Stimulated activated CD4-positive, alpha-beta T cell treated with anti-CD3 and anti-CD28 coated beads, Interleukin-1b, Interleukin-23, amount 100 ng/mL, for 24 hours (primary cell): ENCODE data around the gene CAPZA2.

Source experiments
- DNase-seq, 4 experiments: peaks; one replicate each; pipeline ENCODE4 v3.0.0-alpha.2; 2020; ENCODE audit warnings: low read depth in 4 of 4, low spot score in 1 of 4

CAPZA2 gene

DNA sequence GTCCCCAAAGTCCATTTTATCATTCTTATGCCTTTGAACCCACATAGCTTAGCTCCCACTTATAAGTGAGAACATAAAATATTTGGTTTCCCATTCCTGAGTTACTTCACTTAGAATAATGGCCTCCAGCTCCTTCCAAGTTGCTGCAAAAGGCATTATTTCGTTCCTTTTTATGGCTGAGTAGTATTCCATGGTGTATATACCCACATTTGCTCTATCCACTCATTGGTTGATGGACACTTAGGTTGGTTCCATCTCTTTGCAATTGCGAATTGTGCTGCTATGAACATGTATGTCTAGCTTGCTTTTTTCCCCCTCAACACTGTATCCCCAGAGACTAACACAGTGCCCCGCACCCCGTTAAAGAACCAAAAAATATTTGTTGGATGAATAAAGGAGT, 670 bp upstream of the CAPZA2 start:
- DNase-seq, result no peak

DNA sequence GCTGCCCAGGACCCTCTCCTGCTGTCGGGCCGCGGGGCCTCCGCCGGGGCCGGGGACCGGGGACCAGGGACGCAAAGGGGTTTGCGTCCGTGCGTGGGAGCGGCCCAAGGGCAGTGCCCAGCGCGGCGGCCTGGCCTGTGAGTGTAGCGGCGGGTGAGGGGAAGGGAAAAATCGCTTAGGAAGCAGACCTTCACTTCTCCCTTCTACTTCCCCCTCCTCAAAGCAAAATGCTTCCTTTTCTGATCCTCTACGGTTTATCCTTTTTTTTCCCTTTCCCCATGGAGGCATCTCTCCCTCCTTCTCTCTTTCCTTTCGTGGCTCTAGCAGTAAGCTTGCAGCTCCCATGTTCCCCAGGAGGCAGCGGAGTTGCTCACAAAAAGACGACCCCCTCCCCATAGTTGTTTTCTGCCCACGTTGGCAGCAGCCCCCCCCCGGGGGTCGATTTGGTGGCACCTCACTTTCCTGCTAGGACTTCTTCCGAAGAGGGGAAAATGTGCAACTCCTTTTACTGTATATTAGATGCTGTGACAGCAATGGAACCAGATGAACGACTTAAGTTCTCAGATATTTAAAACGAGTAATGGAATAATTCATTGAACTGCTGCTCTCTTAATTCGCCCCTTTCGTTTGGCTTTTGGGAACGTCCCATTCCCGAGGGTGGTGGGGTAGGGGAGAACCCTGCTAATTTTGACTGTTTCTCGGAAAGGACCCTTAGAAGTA, 724 bp downstream of the CAPZA2 start:
- DNase-seq, result no peak

DNA sequence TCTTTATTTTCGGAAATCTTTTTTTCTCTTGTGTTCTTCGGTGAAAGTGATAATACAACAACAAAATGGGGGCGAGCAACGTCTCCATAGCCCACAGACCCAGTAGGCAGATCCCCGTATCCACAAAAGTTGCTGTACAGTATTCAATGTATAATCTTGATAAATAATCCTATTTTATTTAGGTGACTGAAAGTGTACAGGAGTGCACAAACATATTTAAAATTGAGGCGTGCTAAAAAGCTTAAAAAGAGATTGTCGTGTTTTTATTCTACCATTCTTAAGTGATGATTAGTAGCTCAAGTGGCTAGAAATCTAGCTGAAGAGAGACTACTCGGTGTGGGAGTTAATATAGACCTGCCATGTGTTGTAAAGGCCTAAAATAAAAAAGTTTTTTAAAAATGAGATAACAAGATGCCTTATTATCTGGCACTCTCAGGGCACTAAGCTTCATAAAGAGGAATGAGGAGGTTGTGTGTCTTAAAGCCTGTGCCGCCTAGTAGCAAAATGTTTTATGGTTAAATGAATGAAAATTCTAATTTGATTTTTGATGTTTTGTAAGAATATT, 1.6 kb downstream of the CAPZA2 start:
- DNase-seq, result no peak

DNA sequence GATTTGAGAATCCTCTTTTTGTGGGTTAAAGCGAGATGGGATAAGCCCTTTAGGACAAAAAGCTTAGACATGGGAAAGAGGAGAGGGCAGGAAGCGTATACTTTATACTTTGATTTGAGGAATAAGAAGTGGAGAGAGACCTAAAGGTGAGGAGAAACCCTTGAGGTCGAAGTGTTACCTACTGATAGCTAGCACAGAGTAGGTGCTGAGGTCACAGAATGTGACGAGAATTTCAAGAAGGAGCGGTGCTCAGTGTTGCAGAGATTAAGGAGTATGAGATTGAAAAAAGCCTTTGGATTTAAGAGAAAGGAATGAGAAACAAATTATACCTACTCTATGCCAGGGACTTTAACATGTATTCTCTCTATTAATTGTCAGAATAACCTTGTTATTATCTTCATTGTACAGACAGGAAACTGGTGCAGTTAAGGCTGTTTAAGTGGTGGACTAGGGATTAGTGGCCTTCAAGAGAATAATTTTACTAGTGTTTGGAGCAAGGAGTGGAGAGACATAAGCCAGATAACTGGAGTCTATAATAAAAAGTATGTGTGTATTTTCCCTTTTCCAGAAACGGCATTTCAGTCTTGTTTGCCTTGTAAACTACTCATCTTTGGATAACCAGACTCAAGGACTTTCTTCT, 8.8 kb downstream of the CAPZA2 start:
- DNase-seq, result no peak

DNA sequence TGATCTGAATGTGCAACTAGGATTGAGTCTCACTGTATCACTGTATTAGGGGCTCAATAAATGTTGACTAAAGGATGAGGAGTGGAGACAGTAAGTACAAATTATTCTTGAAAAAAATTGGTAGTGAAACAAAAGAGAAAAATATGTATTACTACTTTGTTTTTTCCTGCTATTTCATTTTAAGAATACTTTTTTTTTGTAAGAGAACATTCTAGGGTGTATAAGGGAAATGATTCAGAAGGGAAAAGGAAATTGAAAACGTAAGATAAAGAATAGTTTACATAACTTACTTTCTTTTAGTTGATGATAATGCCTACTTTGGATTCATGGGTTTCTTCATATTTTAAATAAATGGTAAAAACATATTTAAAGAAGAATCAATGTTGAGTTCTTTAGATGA, 9.6 kb downstream of the CAPZA2 start:
- DNase-seq, result no peak

DNA sequence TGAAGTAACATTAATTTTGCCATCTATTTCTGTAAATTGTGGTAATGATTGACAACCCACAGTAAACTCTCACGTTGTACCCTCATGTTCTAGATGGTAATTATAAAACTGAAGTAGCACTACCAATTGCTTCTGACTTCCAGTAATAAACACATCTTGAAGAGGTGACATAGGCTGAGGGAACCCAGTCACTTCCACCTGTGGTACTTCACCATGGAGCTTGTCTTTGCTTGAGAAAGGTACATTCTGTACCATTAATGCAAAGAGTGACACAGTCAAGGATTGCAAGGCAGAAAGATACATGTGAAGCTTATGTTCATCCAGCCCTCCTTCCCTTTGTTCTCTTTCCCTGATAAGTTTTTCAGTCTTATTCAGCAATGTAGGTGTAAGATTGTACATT, 11.2 kb downstream of the CAPZA2 start:
- no peak for DNase-seq

DNA sequence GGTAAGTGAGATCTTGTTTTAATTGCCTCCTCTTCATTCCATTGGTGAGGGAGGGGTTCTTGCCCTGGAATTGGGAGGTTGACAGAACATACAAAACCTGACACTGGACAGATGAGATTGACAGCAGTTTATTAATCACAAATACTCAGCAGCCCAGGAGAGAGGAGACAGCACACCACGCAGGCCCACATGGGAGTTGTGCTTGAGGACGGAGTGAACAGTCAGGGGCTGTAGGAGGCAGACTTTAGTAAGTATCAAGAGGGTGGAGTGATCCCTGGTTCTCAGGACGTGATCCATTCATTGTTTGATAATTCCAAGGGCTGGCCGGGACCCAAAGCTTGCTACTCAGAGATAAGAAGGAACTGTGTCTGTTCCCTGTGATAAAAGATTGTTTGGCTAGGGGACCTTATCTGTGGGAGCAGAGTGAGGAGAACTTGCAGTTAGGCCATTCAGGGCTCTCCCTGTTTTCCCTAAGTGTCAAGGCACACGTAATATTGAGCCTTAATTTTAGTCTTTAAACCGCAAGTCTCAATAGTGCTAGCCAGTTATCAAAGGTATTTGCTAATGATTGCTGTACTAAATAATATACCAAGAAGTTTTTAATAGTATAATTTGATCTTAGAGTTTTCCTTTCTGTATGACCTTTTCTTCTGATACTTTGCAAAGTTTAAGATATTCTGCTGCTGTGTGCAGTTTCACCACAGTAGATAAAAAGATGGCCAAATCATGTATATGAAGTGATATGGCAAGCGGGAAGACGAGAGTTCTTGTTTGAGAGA, 14.5 kb downstream of the CAPZA2 start:
- no peak for DNase-seq

DNA sequence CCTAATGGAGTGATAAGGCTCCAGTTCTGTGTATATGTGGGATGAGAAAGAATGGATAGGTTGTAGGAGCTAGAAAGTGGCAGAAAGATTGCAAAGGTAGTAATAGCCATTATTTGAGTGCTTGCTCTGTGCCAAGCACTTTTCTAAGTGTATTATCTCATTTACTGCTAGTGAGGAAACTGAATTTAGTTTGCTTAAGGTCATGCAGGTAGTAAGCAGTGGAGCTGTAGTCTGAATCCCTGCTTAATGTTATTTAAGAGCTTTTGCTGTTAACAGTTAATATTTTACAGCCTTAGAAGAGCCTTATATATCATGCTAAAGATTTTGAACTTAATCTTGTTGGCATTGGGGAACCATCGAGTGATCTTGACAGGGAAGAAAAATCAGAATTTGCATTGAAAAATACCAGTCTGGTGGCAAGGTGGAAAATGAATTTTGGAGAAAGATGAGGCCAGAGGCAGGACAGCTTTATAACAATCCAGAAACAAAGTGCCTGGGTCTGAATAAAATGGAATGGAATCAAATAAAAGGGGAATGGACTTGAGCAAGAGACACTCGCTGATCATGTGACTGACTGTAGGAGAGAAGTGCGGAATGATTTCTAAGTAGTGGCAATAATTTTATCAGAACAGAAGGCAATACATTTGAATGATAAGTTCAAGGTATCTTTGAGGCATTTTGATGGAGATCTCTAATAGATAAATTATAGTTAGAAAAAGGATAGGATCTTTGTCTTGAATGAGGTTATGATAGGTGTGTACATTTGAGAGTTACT, 15.2 kb downstream of the CAPZA2 start:
- no peak for DNase-seq

DNA sequence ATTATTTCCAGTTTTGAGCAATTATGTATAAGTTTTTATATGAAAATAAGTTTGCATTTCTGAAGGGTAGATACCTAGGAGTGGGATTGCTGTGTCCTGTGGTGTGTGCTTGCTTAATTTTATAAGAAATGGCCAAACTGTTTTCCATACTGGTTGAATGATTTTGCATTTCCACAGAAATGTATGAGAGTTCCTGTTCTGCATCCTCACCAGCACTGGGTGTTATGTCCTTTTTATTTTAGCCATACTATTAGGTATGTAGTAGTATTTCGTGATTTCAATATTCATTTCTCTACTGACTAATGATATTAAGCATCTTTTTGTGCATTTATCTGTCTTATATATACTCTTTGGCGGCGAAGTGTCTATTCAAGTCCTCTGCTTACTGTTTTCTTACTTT, 22.3 kb downstream of the CAPZA2 start:
- no peak for DNase-seq

DNA sequence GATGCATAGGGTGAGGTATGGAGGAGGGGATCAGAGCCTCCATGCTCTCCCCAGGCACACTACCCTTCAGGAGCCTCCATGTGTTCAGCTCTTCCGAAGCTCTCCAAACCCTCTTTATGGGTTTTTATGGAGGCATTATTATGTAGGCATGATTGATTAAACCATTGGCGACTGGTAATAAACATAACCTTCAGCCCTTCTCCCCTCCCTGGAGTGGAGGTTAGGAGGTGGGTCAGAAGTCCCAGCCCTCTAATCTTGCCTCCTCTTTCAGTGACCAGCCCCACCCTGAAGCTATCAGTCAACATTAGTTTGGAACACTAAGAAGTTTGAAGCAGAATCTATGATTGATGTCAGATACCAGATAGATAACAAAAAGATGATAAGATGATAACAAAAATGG, 23.3 kb downstream of the CAPZA2 start:
- no peak for DNase-seq

DNA sequence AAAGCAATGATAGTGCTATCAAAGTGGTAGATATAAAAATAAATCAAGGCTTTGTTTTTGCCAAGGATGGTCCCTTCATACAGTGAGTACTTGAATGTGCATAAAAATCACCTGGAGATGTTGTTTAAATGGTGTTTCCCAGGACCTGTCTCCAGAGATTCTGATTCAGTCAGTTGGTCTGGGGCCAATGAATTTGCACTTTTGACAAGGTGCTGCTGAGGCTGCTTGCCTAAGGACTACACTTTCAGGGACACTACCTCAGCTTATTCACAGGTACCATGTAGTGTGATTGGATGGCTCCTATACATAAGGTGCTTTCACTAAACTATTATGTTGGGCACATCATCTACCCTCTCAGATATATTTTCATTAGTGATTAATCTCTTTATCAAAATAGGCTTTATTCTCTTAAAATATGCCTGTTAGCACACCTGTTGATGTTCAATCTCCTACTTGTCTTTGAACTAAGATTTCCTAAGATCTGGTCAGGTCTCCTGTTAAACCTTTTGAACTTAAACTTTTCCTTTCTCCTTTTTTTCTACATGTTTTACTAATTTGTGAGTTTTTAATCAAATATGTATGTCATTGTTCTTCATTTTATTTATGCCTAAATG, 24.3 kb downstream of the CAPZA2 start:
- no peak for DNase-seq

DNA sequence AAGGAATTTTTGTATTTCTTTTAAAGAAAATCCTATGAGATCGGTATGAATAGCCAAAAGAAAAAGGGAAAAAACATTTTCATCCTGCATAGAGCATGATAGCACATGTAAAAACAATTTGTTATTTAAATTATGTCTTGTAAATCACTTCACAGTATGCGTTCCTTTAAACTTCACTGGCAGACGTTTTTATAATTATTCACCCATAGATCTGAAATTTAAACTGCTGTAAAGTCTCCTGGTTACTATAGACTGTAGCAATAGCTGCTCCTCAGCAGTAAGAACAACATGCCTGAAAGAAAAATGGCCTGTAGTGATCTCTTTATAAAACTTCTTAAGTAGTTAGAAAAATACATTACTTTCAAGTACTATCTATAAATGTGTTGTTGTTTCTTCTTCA, 26.5 kb downstream of the CAPZA2 start:
- DNase-seq, result no peak

DNA sequence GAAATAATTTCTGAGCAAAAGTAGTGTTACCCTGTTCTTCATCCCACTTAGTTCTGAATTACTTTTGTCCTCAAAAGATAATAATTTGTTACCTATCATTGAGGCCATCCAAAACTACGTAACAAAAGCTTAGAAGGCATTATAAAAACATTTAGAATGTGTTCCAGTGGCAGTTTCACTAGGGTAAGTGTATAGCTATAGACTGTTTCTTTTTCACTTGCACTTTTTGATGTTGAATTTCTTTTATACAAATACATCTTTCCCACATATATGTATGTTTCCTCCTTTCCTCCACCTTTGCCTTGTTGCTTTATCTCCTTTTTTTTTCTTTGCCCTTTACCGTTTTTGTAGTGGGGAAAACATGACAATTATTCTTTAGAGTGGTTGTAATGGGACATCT, 33.5 kb downstream of the CAPZA2 start:
- DNase-seq, result no peak

DNA sequence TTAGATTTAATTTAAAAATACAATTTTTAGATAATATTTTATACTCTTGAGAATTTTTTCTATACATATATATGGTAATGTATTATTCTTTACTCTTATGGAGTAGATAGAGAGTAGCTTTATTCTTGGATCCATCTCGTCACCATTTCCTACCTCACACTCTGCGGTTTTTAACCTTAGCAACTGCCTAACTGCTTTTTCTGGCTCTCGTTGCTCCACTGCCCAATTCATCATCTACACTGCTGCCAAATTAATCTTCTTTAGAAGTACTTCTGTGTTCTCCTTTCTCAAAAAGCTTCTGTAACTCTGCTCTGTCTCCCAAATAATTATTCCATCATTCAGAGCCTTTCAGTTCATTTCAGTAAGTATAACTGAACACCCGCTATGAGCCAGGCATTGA, 35.3 kb downstream of the CAPZA2 start:
- DNase-seq, result no peak

DNA sequence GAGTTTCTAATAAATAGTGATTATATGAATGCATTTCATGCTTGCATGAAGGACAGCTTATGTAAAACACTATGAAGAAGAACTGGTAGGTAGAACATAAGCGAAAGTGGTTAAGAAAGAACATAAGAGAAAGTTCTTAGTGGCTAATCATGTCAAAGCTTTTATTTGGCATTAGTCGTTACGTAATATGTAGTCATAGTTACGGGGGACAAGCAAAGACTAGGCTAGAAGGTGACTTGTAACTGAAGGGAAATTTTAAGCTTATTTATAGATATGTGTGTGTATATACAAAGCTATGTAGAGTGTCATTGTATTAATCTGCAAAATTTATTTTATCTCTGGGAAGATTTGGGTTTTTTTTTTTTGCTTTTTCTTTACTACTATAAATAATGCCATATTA, 36.9 kb downstream of the CAPZA2 start:
- DNase-seq, result no peak

DNA sequence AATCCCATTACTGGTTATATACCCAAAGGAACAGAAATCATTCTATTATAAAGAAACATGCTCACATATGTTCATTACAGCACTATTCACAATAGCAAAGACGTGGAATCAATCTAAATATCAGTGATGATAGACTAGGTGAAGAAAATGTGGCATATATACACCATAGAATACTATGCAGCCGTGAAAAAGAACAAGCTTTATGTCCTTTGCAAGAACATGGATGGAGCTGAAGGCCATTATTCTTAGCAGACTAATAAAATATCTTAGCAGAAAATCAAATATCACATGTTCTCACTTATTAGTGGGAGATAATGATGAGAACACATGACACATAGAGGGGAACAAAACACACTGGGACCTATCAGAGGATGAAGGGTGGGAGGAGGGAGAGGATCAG, 38.8 kb downstream of the CAPZA2 start:
- no peak for DNase-seq

DNA sequence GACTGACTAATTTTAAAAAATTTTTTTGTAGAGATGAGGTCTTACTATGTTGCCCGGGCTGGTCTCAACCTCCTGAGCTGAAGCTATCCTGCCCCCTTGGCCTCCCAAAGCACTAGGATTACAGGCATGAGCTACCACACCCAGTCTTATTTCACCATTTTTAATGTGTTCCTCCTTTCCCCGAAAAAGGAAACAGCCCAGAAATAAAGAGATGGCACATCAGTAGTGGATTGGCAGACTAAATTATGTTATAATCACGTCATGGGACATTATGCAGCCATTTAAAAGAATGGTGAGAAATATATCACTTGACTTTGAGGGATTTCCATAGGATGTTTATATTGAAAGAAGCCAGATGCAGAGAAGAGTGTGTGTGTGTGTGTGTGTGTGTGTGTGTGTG, 40.5 kb downstream of the CAPZA2 start:
- DNase-seq, result no peak

DNA sequence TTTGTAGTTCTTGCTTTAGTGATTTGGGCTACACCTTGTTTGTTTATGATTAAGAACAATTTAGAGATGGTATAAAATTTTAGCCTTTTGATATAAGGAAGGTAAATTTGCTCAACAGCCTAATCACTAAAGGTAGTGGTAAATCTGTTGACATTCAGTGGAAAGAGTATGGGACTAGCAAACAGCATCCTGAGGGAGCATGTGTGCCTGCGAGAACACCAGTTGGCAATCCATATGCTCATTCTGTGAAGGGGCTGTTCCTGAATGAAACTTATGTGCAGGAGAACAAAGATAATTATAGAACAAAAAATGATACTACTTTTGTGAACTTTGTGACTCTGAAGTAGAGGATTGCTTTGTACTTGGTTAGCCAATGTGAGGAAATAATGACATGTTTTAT, 44.0 kb downstream of the CAPZA2 start:
- DNase-seq, result no peak

DNA sequence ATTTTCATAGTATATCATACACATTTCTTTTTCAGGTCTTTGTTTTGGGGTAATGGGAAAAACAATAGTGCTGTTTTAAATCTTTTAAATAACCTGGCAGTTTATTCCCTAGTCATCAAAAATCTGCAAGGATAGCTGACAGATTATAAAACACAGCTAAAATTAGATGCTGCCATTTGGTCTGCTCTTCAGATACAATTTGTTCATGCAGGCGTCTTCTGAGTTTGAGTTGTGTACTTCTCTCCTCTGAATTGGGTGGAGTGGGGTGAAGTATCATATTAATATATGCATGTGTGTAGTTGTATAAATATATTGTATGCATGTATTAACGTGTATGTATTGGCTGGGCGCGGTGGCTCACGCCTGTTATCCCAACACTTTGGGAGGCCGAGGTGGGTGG, 48.0 kb downstream of the CAPZA2 start:
- DNase-seq, result no peak

DNA sequence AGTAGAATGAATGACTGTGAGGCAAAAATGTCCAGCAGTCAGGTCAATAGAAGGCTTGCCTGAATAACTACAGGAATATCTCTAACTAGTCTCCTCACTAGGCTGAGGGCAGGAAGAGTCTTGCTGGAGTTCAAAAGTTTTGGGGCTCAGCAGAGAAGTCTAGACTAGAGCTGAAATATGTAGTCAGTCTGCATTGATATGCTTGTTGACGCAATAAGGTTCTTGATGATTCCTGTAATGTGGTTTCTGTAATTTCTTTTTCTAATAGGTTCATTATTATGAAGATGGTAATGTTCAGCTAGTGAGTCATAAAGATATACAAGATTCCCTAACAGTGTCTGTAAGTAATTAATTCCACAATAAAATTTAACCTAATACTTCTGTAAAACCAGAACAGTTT, 49.4 kb downstream of the CAPZA2 start:
- DNase-seq, result no peak
